Measurements from ENCODE around the gene MGA. TPM values are rescaled to one million over a fixed set of nuclear protein-coding genes. Genes with fewer than 3 reads are reported as not detected.
"Not testable (repeated sequence)": the region's sequence is repeated elsewhere in the genome, so short reads cannot be mapped to it uniquely, and the experiment has no call there.

Gene MGA
- total RNA-seq, 2 donors from 2014 or later: 58.5 to 62.6 TPM

DNA sequence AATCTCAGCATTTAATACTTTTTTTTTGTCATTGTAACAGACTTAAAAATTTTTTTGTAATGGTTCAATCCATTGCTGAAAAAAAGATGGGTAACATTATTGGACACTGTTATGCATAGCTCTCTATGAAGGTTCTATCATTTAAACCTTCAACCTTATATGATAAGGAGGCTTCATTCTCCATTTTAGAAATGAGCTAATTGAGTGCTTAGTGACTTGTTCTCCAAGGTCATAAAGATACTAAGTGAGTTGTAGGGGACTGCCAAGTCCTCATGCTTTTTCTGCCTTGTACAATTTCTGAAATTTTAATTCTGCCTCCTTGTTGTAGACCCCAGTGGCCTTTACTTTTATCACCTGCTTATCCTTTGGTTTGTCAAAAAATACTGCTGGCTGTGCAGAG, 56.7 kb downstream of the MGA start:
- H3K27ac ChIP-seq (ENCODE audit: low read depth, low read length): no peak overlapping the region
- no peaks in the 10 kb centered on the region for H3K9me3 Mint-ChIP-seq
- H3K4me3 ChIP-seq (ENCODE audit: low read length): no peak overlapping the region
- H3K36me3 ChIP-seq (ENCODE audit: control insufficient read depth, insufficient read depth, low read length): peaks cover 45% of the 10 kb centered on the region
- peaks cover 8% of the 10 kb centered on the region for H3K9me3 ChIP-seq (ENCODE audit: control insufficient read depth, low read length)
- peaks cover 18% of the 10 kb centered on the region for H3K36me3 Mint-ChIP-seq (ENCODE audit: low read depth)
- H3K27me3 Mint-ChIP-seq (ENCODE audit: insufficient read depth): no peaks in the 10 kb centered on the region
- TF ChIP-seq, protein P1, sequence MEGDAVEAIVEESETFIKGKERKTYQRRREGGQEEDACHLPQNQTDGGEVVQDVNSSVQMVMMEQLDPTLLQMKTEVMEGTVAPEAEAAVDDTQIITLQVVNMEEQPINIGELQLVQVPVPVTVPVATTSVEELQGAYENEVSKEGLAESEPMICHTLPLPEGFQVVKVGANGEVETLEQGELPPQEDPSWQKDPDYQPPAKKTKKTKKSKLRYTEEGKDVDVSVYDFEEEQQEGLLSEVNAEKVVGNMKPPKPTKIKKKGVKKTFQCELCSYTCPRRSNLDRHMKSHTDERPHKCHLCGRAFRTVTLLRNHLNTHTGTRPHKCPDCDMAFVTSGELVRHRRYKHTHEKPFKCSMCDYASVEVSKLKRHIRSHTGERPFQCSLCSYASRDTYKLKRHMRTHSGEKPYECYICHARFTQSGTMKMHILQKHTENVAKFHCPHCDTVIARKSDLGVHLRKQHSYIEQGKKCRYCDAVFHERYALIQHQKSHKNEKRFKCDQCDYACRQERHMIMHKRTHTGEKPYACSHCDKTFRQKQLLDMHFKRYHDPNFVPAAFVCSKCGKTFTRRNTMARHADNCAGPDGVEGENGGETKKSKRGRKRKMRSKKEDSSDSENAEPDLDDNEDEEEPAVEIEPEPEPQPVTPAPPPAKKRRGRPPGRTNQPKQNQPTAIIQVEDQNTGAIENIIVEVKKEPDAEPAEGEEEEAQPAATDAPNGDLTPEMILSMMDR (conservative IDR thresholded peaks at IDR 0.05): no peak
- no peaks in the 10 kb centered on the region for H3K4me1 ChIP-seq (ENCODE audit: control insufficient read depth, insufficient read depth, low read length)
- no peak for DNase-seq
- H3K27ac Mint-ChIP-seq: no peak overlapping the region
- no peaks in the 10 kb centered on the region for H3K27me3 ChIP-seq (ENCODE audit: control insufficient read depth, insufficient read depth, low read length, poor library complexity, severe bottlenecking)
- H3K9ac ChIP-seq (ENCODE audit: extremely low read depth, low read length, poor library complexity, severe bottlenecking): no peak overlapping the region
- no peak overlapping the region for H3K4me3 Mint-ChIP-seq
- no peaks in the 10 kb centered on the region for H3K4me1 Mint-ChIP-seq

DNA sequence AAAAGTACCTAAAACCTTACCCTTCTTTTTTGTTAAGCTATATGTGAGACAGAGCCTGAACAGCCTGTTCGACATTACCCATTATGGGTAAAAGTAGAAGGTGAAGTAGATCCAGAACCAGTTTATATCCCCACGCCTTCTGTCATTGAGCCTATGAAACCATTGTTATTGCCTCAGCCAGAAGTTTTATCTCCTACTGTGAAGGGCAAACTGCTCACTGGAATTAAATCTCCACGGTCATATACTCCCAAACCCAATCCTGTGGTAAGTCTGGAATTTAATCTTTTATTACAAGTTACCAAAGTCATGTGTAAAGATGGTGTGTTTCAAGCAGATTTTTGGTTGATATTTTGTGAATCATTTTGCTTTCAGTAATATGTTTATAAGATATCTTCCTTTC, 66.9 kb downstream of the MGA start:
- WGBS, 2 experiments (ENCODE audit: insufficient coverage in 1 of 2, insufficient read length in 1 of 2): 96% methylated on average over 3 of the region's 3 CpGs; no CpG with 5 or more reads in 1 of the 2 experiments
- H3K4me3 Mint-ChIP-seq: no peak overlapping the region

DNA sequence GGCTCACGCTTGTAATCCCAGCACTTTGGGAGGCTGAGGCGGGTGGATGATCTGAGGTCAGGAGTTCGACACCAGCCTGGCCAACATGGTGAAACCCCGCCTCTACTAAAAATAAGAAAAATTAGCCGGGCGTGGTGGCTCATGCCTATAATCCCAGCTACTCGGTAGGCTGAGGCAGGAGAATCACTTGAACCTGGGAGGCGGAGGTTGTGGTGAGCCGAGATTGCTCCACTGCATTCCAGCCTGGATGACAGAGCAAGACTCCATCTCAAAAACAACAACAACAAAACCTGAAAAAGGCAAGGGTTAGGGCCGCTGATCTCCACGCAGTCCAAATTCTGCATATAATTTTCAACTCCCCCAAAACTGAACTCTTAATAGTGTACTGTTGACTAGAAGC, 67.9 kb downstream of the MGA start:
- H3K4me3 Mint-ChIP-seq; DNase-seq; H3K27me3 ChIP-seq (ENCODE audit: control insufficient read depth, insufficient read depth, low read length, poor library complexity, severe bottlenecking); H3K27ac Mint-ChIP-seq; H3K9me3 Mint-ChIP-seq; H3K4me3 ChIP-seq (ENCODE audit: low read length); H3K27ac ChIP-seq (ENCODE audit: low read depth, low read length); H3K9ac ChIP-seq (ENCODE audit: extremely low read depth, low read length, poor library complexity, severe bottlenecking); H3K9me3 ChIP-seq (ENCODE audit: control insufficient read depth, low read length); H3K4me1 Mint-ChIP-seq; H3K27me3 Mint-ChIP-seq (ENCODE audit: insufficient read depth); H3K4me1 ChIP-seq (ENCODE audit: control insufficient read depth, insufficient read depth, low read length): not testable (repeated sequence)
- peaks cover 44% of the 10 kb centered on the region for H3K36me3 ChIP-seq (ENCODE audit: control insufficient read depth, insufficient read depth, low read length)
- H3K36me3 Mint-ChIP-seq (ENCODE audit: low read depth): peaks cover 20% of the 10 kb centered on the region
- WGBS, 2 experiments (ENCODE audit: insufficient coverage in 1 of 2, insufficient read length in 1 of 2): 92 to 94% methylated on average over 10 to 11 of the region's 11 CpGs

More for the DNA sequence above, 66.9 kb downstream of the MGA start:
- Histone ChIP-seq H3K27me3 (ENCODE audit: control insufficient read depth, insufficient read depth, low read length, poor library complexity, severe bottlenecking) (no peaks in the 10 kb centered on the region), H3K4me3 (ENCODE audit: low read length) (no peak overlapping the region), H3K36me3 (ENCODE audit: control insufficient read depth, insufficient read depth, low read length) (peaks cover 44% of the 10 kb centered on the region), H3K9ac (ENCODE audit: extremely low read depth, low read length, poor library complexity, severe bottlenecking) (no peak overlapping the region), H3K9me3 (ENCODE audit: control insufficient read depth, low read length) (no peaks in the 10 kb centered on the region), H3K27ac (ENCODE audit: low read depth, low read length) (no peak overlapping the region), H3K4me1 (ENCODE audit: control insufficient read depth, insufficient read depth, low read length) (peaks cover 3% of the 10 kb centered on the region)
- Mint-ChIP-seq H3K27ac (no peak overlapping the region), H3K9me3 (no peaks in the 10 kb centered on the region), H3K36me3 (ENCODE audit: low read depth) (peaks cover 18% of the 10 kb centered on the region), H3K4me1 (peaks cover 6% of the 10 kb centered on the region), H3K27me3 (ENCODE audit: insufficient read depth) (no peaks in the 10 kb centered on the region)
- no peak for DNase-seq
- TF ChIP-seq, protein P1 (conservative IDR thresholded peaks at IDR 0.05): no peak

DNA sequence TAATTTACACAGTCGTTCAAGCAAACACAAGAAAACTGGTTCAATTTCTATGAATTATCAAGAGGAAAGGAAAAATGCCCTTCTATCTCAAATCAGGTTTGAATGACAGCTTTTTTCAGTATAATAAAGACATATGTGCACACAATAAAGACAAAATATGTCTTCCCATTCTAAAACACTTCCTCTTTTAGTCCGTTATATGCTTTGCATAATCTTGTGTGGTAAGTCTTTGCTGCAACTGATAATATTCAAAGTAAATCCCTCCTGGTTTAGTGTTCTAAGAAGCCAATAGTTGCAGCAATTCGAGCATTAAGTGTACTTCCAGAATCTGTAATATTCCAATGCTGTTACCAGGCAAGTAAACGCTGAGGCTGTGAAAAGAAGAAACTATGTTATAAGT, 70.3 kb downstream of the MGA start:
- Histone ChIP-seq H3K36me3 (ENCODE audit: control insufficient read depth, insufficient read depth, low read length) (peaks cover 65% of the 10 kb centered on the region), H3K4me1 (ENCODE audit: control insufficient read depth, insufficient read depth, low read length) (peaks cover 3% of the 10 kb centered on the region), H3K9me3 (ENCODE audit: control insufficient read depth, low read length) (no peaks in the 10 kb centered on the region), H3K9ac (ENCODE audit: extremely low read depth, low read length, poor library complexity, severe bottlenecking) (no peak overlapping the region), H3K27ac (ENCODE audit: low read depth, low read length) (no peak overlapping the region), H3K27me3 (ENCODE audit: control insufficient read depth, insufficient read depth, low read length, poor library complexity, severe bottlenecking) (no peaks in the 10 kb centered on the region), H3K4me3 (ENCODE audit: low read length) (no peak overlapping the region)
- 97 to 100% methylated on average over 2 to 4 of the region's 4 CpGs for WGBS, 2 experiments (ENCODE audit: insufficient coverage in 1 of 2, insufficient read length in 1 of 2)
- H3K9me3 Mint-ChIP-seq: no peaks in the 10 kb centered on the region
- peaks cover 35% of the 10 kb centered on the region for H3K36me3 Mint-ChIP-seq (ENCODE audit: low read depth)
- TF ChIP-seq, protein P1 (conservative IDR thresholded peaks at IDR 0.05): no peak
- H3K4me3 Mint-ChIP-seq: no peak overlapping the region
- H3K27me3 Mint-ChIP-seq (ENCODE audit: insufficient read depth): no peaks in the 10 kb centered on the region
- no peak for DNase-seq
- H3K4me1 Mint-ChIP-seq: peaks cover 6% of the 10 kb centered on the region
- H3K27ac Mint-ChIP-seq: no peak overlapping the region
